ENCODE measurements around the gene HDGF. TPM values are rescaled to one million over a fixed set of nuclear protein-coding genes. Genes with fewer than 3 reads are reported as not detected.
A peak's percentile ranks its signal among the peaks of the same experiment; 100 is the strongest.
"Not testable (repeated sequence)": the region's sequence is repeated elsewhere in the genome, so short reads cannot be mapped to it uniquely, and the experiment has no call there.

Gene HDGF
- total RNA-seq, 1 donor from 2014 or later: 374 TPM

DNA sequence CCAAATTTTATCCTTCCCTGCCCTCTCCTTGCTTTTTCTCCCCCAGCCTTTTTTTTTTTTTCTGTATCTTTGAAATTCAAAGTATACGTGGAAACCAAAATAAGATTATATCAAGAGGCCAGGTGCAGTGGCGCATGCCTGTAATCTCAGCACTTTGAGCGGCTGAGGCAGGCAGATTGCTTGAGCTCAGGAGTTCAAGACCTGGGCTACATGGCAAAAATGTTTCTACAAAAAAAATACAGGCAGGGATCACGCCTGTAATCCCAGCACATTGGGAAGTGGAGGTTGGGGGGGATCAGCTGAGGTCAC lies 9.3 kb upstream of the HDGF start:
- no peak for DNase-seq (ENCODE audit: low spot score)
- no peaks in the 10 kb centered on the region for H3K36me3 Mint-ChIP-seq (ENCODE audit: low read depth)
- no peak overlapping the region for H3K27ac Mint-ChIP-seq
- no peak overlapping the region for H3K4me3 Mint-ChIP-seq
- intact Hi-C loops (cut with micrococcal nuclease): no loop called here
- peaks cover 3% of the 10 kb centered on the region for H3K4me1 Mint-ChIP-seq (ENCODE audit: low read depth)
- no peaks in the 10 kb centered on the region for H3K9me3 Mint-ChIP-seq
- no peaks in the 10 kb centered on the region for H3K27me3 Mint-ChIP-seq (ENCODE audit: insufficient read depth)

GRCh38 chr1:156760092-156760795 lies 8.8 kb upstream of the HDGF start:
- no peak overlapping the region for H3K4me3 Mint-ChIP-seq
- H3K27ac Mint-ChIP-seq: no peak overlapping the region
- no peaks in the 10 kb centered on the region for H3K4me1 Mint-ChIP-seq (ENCODE audit: low read depth)
- DNase-seq (ENCODE audit: low spot score): no peak
- no peaks in the 10 kb centered on the region for H3K9me3 Mint-ChIP-seq
- no peaks in the 10 kb centered on the region for H3K36me3 Mint-ChIP-seq (ENCODE audit: low read depth)
- no peaks in the 10 kb centered on the region for H3K27me3 Mint-ChIP-seq (ENCODE audit: insufficient read depth)
- intact Hi-C loops (cut with micrococcal nuclease): no loop called here

DNA sequence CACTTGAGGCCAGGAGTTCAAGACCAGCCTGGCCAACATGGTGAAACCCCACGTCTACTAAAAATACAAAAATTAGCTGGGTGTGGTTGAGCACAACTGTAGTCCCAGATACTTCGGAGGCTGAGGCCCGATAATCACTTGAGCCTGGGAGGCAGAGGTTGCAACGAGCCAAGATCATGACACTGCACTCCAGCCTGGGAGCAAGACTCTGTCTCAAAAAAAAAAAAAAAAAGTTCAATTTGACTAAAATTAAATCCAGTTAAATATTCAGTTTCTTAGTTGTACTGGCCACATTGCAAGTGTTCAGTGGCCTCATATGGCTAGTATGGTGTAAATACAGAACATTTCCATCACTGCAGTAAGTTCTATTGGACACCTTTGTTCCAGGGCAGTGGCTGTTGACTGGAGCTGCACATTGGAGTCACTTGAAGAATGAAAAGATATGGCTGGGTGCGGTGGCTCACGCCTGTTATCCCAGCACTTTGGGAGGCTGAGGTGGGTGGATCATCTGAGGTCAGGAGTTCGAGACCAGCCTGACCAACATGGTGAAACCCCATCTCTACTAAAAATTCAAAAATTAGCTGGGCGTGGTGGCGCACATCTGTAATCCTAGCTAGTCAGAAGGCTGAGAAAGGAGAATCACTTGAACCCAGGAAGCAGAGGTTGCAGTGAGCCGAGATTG lies 6.2 kb upstream of the HDGF start:
- DNase-seq (ENCODE audit: low spot score); intact Hi-C loops (cut with micrococcal nuclease); H3K27me3 Mint-ChIP-seq (ENCODE audit: insufficient read depth); H3K36me3 Mint-ChIP-seq (ENCODE audit: low read depth); H3K27ac Mint-ChIP-seq; H3K4me3 Mint-ChIP-seq; H3K9me3 Mint-ChIP-seq: not testable (repeated sequence)
- H3K4me1 Mint-ChIP-seq (ENCODE audit: low read depth): peaks cover 13% of the 10 kb centered on the region

DNA sequence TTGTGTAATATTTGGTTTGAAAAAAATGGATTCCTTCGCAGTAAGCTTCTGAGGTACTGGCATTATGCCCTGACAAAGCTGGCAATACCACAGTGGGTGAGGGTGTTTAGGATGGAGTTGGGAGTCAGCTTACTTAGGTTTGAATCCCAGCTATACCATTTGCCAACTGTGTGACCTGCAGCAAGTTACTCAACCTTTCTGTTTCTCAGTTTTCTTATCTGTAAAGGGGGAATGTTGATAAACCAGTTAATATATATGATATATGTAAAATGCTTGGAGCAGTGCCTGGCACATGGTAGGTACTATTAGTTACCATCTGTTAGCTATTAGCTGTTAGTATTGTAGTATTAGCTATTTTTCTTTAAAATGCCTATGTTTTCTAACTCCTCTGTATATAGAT lies 4.9 kb upstream of the HDGF start:
- DNase-seq (ENCODE audit: low spot score): no peak
- no peak overlapping the region for H3K27ac Mint-ChIP-seq
- no peak overlapping the region for H3K4me3 Mint-ChIP-seq
- H3K4me1 Mint-ChIP-seq (ENCODE audit: low read depth): peaks cover 21% of the 10 kb centered on the region
- H3K36me3 Mint-ChIP-seq (ENCODE audit: low read depth): peaks cover 3% of the 10 kb centered on the region
- no peaks in the 10 kb centered on the region for H3K9me3 Mint-ChIP-seq
- H3K27me3 Mint-ChIP-seq (ENCODE audit: insufficient read depth): peaks cover 1% of the 10 kb centered on the region
- intact Hi-C loops (cut with micrococcal nuclease): no loop called here

GRCh38 chr1:156755527-156755950 lies 4.1 kb upstream of the HDGF start:
- Mint-ChIP-seq H3K4me3 (no peak overlapping the region), H3K4me1 (ENCODE audit: low read depth) (peaks cover 21% of the 10 kb centered on the region), H3K27me3 (ENCODE audit: insufficient read depth) (peaks cover 1% of the 10 kb centered on the region), H3K9me3 (no peaks in the 10 kb centered on the region), H3K36me3 (ENCODE audit: low read depth) (peaks cover 5% of the 10 kb centered on the region), H3K27ac (no peak overlapping the region)
- DNase-seq (ENCODE audit: low spot score): no peak
- intact Hi-C loops (cut with micrococcal nuclease): no loop called here

DNA sequence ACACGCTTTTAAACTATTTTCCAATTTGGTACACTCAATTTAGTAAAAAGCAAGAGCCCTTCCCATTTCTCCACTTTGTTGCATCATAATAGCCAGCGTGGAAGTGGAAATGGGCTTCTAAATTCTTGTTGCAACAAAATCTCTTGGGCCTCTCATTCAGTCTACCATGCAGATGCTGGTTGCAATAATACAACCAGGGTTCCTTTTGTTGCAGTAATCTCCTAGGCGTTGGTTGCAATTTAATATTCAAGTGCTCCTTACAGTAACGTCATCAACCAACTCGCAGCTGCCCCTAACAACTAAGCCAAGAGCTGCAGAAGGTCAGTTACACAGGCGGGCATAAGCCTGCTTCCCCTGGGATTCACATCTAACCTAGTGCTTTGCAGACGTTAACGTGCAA lies 2.7 kb upstream of the HDGF start:
- H3K9me3 Mint-ChIP-seq: no peaks in the 10 kb centered on the region
- H3K4me1 Mint-ChIP-seq (ENCODE audit: low read depth): peaks cover 35% of the 10 kb centered on the region
- intact Hi-C loops (cut with micrococcal nuclease): no loop called here
- peaks cover 16% of the 10 kb centered on the region for H3K36me3 Mint-ChIP-seq (ENCODE audit: low read depth)
- H3K4me3 Mint-ChIP-seq: peak overlapping the region; percentile 10
- no peak for DNase-seq (ENCODE audit: low spot score)
- peaks cover 1% of the 10 kb centered on the region for H3K27me3 Mint-ChIP-seq (ENCODE audit: insufficient read depth)
- no peak overlapping the region for H3K27ac Mint-ChIP-seq

DNA sequence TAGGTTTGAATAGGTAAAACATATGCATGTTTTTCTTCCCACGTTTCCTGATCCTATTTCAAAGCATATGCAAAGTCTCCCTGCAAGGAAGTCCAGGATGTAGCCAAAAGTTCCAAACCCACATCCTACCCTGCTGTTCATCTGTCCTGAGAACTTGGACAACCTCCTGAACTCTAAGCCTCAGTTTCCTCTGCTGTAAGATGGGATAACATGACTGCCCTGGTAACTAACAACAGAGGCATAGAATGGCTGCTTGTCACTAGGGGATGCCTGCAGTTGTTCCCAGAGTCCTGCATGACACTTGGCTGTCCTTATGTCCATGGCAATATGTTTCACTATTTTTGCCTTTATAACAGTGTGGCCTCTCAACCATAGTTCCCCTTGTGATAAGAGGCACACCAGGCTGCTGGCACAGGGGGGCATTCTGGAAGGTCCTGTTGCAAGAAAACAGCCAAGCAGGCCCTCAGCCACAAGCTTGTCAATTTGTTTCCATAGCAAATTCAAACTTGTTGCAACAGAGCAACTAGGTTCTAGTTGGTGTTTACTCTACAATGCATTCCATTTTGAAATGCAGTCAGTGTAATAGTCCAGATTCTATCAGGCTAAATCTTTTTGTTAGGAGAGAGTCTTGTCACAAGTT lies 1.5 kb upstream of the HDGF start:
- intact Hi-C loops (cut with micrococcal nuclease): no loop called here
- Mint-ChIP-seq H3K27ac (peak overlapping the region; percentile 78), H3K36me3 (ENCODE audit: low read depth) (peaks cover 26% of the 10 kb centered on the region), H3K27me3 (ENCODE audit: insufficient read depth) (peaks cover 1% of the 10 kb centered on the region), H3K4me1 (ENCODE audit: low read depth) (peaks cover 47% of the 10 kb centered on the region), H3K4me3 (peak overlapping the region; percentile 97), H3K9me3 (no peaks in the 10 kb centered on the region)
- no peak for DNase-seq (ENCODE audit: low spot score)

- Mint-ChIP-seq H3K9me3 (no peaks in the 10 kb centered on the region), H3K36me3 (ENCODE audit: low read depth) (peaks cover 26% of the 10 kb centered on the region), H3K4me1 (ENCODE audit: low read depth) (peaks cover 55% of the 10 kb centered on the region), H3K27me3 (ENCODE audit: insufficient read depth) (peaks cover 1% of the 10 kb centered on the region), H3K4me3 (peak overlapping the region; percentile 97), H3K27ac (peak overlapping the region; percentile 94)
- DNase-seq (ENCODE audit: low spot score): peak; percentile 94
- intact Hi-C loops (cut with micrococcal nuclease): loop anchor here (1.0 kb wide), 3 partner anchors 11 to 24 kb away; partner anchors contain the start of genes ISG20L2, METTL25B, MRPL24 and PRCC
These were observed 444 bp upstream of the HDGF start for GRCh38 chr1:156751757-156752481.

GRCh38 chr1:156750711-156751450 lies 594 bp downstream of the HDGF start:
- H3K4me1 Mint-ChIP-seq (ENCODE audit: low read depth): peaks cover 64% of the 10 kb centered on the region

DNA sequence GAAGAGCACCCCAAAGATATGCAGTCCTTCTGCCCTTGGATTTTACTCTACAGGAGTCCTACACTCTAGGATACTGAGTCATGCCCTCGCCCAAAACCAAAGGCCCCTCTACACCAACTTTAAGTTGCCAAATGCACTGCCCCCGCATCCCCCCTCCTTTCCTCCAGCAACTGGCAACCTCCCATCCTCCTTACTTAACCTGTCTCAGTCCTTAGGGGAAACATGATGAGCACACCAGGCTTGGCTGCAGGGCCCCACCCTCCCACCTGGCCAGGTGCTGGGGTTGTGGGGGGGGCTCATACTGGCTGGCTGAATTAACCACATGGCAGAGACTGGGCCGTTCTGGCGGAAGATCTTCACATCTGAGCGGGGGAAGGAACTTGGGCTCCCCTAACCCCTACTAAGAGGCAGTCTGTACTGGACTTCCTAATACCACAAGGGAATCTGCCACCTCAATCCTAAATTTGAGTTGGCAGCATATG lies 1.2 kb downstream of the HDGF start:
- H3K4me1 Mint-ChIP-seq (ENCODE audit: low read depth): peaks cover 71% of the 10 kb centered on the region
- intact Hi-C loops (cut with micrococcal nuclease): no loop called here
- no peaks in the 10 kb centered on the region for H3K9me3 Mint-ChIP-seq
- peak overlapping the region; percentile 100 for H3K4me3 Mint-ChIP-seq
- peak overlapping the region; percentile 98 for H3K27ac Mint-ChIP-seq
- H3K27me3 Mint-ChIP-seq (ENCODE audit: insufficient read depth): peaks cover 1% of the 10 kb centered on the region
- H3K36me3 Mint-ChIP-seq (ENCODE audit: low read depth): peaks cover 37% of the 10 kb centered on the region
- no peak for DNase-seq (ENCODE audit: low spot score)

More at GRCh38 chr1:156750711-156751450, 594 bp downstream of the HDGF start:
- intact Hi-C loops (cut with micrococcal nuclease): loop anchor here (1.0 kb wide), 3 partner anchors 10 to 23 kb away; partner anchors contain the start of genes ISG20L2, METTL25B, MRPL24 and PRCC
- peaks cover 32% of the 10 kb centered on the region for H3K36me3 Mint-ChIP-seq (ENCODE audit: low read depth)
- no peak for DNase-seq (ENCODE audit: low spot score)
- peak overlapping the region; percentile 100 for H3K4me3 Mint-ChIP-seq
- H3K27me3 Mint-ChIP-seq (ENCODE audit: insufficient read depth): peaks cover 1% of the 10 kb centered on the region
- H3K27ac Mint-ChIP-seq: peak overlapping the region; percentile 98
- no peaks in the 10 kb centered on the region for H3K9me3 Mint-ChIP-seq

DNA sequence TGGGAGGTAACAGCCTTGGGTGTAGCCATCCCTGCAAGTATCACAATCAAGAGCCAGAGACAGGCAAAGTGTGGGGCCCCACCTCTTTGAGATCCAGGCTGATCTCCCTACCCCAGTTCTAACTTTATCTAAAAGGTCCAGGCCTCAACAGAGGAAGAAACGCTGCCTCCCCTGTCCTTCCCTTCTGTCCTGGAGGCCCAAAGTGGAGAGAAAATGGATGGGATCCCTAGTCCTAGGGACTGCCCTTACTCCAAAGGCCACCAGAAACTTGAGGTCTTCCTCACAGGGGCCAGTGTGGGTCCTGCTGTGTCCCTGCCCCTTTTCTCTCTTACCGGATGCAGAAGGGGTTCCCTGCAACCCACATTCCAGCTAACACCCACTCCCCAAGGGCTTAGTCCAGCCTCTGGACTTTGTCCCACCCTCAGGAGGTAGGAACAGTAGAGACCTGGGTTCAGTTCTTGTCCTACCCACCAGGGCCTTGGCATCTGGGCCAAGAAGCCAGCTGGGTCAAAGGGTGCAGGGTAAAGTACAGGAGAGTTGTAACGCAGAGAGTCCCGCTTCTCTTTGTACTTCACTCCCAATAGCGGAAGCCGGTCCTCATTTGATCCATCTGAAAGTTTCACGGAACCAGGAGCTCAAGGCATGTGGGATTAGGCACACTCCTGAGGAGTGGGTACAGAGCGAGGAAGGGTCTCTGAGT lies 1.9 kb downstream of the HDGF start:
- Mint-ChIP-seq H3K4me3 (peak overlapping the region; percentile 100), H3K27ac (peak overlapping the region; percentile 98), H3K4me1 (ENCODE audit: low read depth) (peaks cover 78% of the 10 kb centered on the region), H3K27me3 (ENCODE audit: insufficient read depth) (peaks cover 1% of the 10 kb centered on the region), H3K36me3 (ENCODE audit: low read depth) (peaks cover 36% of the 10 kb centered on the region), H3K9me3 (no peaks in the 10 kb centered on the region)
- intact Hi-C loops (cut with micrococcal nuclease): loop anchor here (10.0 kb wide), 2 partner anchors 385 to 555 kb away; partner anchors contain the start of genes ETV3 and SLC25A44
- DNase-seq (ENCODE audit: low spot score): no peak

Measured in activated T-helper 1 cell treated with anti-CD3 and anti-CD28 coated beads, Interleukin-12 subunit alpha, Interleukin-12 subunit beta, Interleukin-2, Interleukin-4 antibody, amounts not matched to agents 30 ng/mL and 10 ng/mL and 1 ng/mL, durations not matched to agents 14 hours and 24 hours and 36 hours (primary cell).